Iris pigment epithelial cell (primary cell): Measurements from ENCODE around the gene KRTAP5-2.
A peak's percentile ranks its signal among the peaks of the same experiment; 100 is the strongest.
"Not testable (repeated sequence)": the region's sequence is repeated elsewhere in the genome, so short reads cannot be mapped to it uniquely, and the experiment has no call there.

ENCODE experiments used
- DNase-seq: peaks from one replicate; pipeline ENCODE4 v3.0.0-alpha.2; 2011; ENCODE audit warnings: low read depth

KRTAP5-2 gene

DNA sequence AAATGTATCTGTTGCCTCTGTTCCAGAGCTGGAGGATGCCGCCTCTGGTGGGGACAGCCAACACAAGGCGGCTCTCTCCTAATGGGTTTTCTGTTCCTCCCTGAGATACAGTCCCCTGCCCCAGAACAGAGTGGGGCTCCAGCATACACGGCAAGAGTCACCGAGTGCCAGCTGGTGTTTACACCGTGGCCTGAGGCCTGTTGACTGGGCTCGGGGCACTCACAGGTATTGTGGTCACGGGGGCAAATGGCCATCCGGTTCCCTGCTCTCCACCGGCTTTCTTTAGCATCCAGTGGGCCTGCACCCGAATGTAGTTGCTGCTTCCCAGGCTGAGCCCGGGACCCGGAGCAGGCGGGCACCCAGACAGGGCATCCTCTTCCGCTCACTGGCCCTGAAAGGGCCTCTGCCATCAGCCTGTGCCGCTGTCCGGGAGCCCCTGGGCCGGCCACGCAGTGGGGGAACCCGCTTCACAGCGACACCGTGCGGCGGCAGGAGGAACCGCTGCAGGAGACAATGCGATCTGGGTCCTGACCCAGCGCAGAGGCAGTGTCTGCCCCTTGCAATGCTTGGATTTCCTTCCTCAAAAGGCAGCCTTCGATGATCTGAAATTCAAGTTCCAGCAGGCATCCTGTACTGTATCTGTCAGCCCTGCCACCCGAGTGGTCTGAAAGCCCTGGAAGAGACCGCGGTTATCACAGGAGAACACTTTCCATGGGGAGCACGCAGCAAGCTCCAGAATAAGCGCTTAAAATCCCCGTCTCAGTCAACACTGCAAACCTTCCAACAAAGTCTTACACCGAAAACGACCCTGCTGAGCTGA lies 30.6 kb upstream of the KRTAP5-2 start:
- peak; percentile 17 for DNase-seq

GRCh38 chr11:1625541-1625940 lies 27.4 kb upstream of the KRTAP5-2 start:
- DNase-seq: no peak

DNA sequence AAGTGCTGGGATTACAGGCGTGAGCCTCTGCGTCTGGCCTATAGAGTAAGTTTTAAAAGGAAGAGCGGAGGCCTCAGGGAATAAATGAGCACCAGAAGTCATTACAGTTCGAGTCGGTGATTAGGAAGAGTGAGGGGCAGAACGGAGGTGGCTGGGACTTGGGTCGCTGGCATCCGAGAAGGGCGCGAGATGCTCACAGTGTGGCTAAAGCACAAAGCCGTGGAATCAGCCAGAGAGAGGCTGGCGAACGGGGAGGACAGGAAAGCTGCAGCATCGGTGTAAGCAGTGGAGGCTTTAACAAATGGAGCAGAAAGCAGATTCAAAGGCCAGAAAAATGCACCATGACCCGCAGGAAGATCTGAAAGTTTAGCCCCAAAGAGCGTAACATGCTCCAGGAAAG lies 26.5 kb upstream of the KRTAP5-2 start:
- no peak for DNase-seq

- no peak for DNase-seq
These were observed 25.6 kb upstream of the KRTAP5-2 start for GRCh38 chr11:1623716-1624115.

DNA sequence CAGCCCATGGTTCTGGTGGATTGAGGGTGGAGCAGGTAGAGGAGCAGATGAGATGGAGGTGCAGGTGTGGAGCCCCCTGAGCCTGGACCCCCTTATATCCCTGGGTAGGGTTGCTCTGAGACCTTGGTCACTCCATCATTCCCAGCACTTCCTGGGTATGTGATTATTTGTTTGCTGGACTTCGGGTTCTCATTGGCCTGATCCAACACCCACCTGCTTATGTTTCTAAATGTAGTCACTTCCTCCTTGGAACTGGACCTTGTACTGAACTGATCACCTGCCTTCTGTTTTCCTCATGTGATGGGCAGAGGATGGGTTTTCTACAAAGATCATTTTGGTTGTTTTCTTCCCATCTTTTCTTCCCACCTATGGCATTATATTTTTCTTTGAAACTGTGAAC lies 24.0 kb upstream of the KRTAP5-2 start, which contains the start of gene KRTAP5-4:
Gene KRTAP5-4, minus strand, starts transcription at position 53 of the 400 bp plus-strand sequence. Its CDS starts 45 bp downstream, at position 8.
- no peak for DNase-seq

DNA sequence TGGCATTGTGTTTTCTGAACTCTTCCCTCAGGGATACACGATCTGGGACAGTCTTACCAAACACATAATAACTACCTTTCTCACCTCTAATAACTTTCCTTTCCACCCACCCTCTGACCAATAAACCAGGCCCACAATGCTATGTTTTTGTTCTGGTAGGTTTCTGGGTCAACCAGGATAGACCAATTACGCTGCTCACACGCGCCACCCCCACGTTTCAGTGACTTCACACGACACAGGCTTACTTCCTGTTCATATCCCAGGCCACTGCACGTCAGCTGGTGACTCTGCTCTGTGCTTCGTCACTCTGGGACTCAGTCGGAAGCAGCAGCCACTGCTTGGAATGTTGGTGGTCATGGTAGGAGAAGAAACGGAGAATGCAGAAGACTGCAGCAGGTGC lies 21.4 kb upstream of the KRTAP5-2 start:
- no peak for DNase-seq

GRCh38 chr11:1618231-1618630 lies 20.1 kb upstream of the KRTAP5-2 start:
- DNase-seq: no peak

DNA sequence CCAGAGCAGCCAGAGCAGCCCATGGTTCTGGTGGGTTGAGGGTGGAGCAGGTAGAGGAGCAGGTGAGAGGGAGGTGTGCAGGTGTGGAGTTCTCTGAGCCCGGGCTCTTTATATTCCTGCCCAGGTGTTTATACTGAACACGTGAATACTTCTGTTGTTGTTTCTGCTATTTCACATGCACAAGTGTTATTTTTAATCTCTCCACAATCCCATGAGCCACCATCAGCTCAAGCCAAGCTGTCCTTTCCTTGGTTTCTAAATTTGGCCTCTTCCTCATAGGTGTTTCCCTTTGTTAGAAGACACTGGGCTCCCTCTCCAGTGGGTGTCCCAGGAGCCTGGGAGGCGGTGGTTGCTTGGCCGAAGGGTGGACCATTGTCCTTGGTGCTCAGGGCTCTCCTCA lies 10.3 kb upstream of the KRTAP5-2 start, which contains the start of gene KRTAP5-3:
Gene KRTAP5-3, minus strand, starts transcription at position 101 of the 400 bp plus-strand sequence. Its CDS starts 78 bp downstream, at position 23.
- DNase-seq: no peak

DNA sequence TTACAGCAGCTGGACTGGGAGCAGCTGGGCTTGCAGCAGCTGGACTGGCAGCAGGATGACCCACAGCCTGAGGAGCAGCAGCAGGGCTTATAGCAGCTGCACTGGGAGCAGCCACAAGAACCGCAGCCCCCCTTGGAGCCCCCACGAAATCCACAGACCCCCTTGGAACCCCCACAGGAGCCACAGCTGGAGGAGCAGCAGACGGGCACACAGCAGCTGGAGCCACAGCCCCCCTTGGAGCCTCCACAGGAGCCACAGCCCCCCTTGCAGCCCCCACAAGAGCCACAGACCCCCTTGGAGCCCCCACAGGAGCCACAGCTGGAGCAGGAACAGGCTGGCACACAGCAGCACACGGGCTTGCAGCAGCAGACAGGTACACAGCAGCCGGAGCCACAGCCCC lies 9.8 kb upstream of the KRTAP5-2 start:
- not testable (repeated sequence) for DNase-seq

- not testable (repeated sequence) for DNase-seq
These were observed 9.2 kb upstream of the KRTAP5-2 start for GRCh38 chr11:1607156-1607845.

GRCh38 chr11:1605923-1606322 lies 7.8 kb upstream of the KRTAP5-2 start:
- DNase-seq: not testable (repeated sequence)

- DNase-seq: no peak
These were observed 6.6 kb upstream of the KRTAP5-2 start for GRCh38 chr11:1604711-1605110.

DNA sequence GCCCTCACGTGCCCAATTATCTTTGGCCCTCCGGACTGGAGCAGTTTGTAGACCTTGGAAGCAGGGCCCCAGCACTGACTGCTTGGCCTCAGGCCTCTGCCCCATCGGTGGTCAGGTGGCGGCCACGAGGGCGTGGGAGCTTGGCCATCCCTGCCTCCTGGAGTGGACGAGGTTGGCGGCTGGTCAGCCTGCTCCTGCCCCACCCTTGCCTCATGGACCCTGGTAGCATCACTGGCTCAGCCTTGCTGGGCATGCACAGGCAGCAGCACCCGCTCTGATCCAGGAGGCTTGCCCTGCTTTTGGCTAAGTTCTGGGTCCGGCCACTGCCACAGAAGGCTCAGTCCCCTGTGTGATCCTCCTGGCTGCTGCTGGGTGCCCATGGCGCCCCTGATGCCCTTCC lies 6.1 kb upstream of the KRTAP5-2 start:
- no peak for DNase-seq

DNA sequence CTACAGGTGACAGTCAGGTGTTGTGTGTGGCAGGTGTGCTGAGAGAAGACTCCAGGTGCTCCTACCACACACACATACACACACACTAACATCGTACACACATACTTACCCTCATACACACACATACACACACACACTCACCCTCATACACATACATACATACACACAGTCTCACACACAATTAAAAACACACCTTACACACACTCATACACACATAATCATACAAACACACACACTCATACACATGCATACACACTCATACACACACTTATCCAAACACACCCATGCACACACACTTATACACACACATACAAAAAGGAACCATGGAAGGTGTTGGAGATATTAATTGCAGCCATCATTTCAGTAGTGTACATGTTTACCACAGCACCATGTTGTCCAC lies 5.5 kb upstream of the KRTAP5-2 start:
- no peak for DNase-seq

DNA sequence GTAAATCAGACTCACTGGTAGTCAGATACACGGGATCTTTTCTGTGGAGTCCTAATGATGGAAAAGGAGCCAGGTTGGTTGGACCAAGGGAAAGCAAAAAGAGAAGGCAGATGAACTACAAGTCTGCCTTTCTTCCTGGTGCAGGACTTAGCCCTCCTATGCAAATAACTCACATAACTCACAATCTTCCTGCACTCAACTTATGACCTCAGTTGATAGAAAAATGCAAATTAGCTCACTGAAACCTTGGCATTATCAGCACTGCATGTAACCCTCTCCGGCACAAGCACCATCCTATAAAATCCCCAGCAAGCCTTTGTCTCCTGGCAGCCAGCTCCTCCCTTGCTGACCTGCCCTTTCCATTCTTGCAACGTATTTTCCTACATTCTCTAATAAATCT lies 3.6 kb upstream of the KRTAP5-2 start:
- not testable (repeated sequence) for DNase-seq

GRCh38 chr11:1600626-1601025 lies 2.5 kb upstream of the KRTAP5-2 start:
- DNase-seq: no peak

DNA sequence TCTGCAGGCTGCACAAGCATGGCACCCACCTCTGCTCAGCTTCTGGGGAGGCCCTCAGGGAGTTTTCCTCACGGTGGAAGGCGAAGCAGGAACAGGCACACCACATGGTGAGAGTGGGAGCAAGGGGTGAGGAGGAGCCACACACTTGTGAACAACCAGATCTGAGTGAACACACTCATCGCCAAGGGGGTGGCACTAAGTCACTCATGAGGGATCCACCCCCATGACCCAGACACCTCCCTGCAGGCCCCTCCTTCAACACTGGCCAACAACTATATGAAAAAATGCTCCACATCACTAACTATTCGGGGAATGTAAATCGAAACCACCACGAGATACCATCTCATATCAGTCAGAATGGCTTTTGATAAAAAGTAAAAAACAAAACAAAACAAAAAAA lies 722 bp upstream of the KRTAP5-2 start:
- DNase-seq: no peak

DNA sequence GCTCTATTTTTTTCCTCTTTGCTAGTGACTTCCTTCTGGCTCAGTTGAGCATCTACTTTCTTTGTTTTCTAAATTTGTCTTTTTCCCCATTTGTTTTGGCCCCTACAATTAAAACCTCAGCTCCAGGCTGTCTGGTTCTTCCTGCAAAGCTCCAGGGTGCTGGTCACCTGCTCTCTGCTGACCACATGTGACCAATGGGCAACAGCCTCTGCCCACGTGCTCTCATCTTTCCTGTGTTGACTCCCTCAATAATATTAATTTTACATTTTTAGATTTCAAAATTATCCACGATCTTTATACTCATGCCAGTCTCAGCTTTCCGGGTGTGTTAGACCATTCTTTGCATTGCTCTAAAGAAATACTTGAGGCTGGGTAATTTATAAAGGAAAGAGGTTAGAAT lies 312 bp upstream of the KRTAP5-2 start:
- DNase-seq: not testable (repeated sequence)

- no peak for DNase-seq
These were observed 632 bp downstream of the KRTAP5-2 start for GRCh38 chr11:1597331-1597993.

GRCh38 chr11:1596576-1597121 lies 1.4 kb downstream of the KRTAP5-2 start:
- DNase-seq: not testable (repeated sequence)

DNA sequence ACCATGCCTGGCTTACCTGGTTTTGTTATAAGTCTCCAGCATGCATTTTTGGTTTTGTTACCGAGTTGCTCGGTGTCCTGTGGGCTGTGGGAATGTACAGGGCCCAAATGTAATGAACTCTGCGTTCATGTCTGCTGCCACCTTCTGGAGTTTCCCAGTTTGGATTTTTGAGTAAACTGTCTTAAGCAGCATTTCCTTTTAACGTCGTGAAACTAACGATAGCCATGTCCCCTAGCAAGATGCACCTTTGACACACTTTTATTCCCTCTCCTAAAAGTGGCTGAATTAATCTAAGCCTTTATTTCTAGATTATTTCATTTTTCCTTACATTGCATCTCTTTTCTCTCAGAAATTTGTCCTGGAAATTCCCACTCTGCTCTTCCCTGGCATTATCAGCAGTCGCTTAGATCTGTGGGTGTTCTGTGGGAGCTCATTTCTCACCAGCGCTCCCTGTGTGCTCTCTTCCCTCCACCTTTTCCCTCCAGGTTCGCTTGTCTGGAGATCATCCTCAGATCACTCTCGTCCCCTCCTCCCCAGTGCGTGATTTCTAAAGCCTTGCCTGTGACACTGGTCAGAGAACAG lies 2.0 kb downstream of the KRTAP5-2 start:
- DNase-seq: not testable (repeated sequence)

DNA sequence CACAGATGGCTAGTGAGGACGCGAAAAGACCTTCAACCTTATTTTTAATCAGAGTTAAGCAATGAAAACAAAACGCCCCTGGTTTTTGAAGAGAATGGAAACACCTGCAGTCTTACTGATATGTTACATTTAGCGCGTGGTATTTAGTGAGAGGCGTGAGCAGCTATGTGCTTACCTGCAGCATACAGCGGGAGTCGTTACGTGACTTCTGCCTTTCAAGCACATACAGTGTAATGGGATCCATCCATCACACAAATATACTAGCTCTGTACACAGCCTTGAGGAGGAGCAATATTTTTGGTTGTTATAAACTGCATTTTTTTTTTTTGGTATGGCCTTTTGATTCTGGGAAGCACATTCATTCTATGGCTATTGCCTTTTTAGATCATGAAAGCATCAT lies 5.5 kb downstream of the KRTAP5-2 start:
- DNase-seq: no peak
